OCI-LY3 (cell line): ENCODE measurements around the gene UBB.

Experiments
- EZH2phosphoT487 ChIP-seq: fragments of 200-600 bp; shearing (Covaris generic); IDR thresholded peaks from 2 replicates; pipeline ENCODE4 v1.6.1; 2018; ENCODE audit warnings: antibody characterized with exemption, mixed run types, low read depth
- TF ChIP-seq, protein P1 (sequence below): fragments of 200-600, 300-600 bp; sonication (generic); IDR thresholded peaks from 2 replicates; pipeline ENCODE4 v1.5.1; 2014; ENCODE audit warnings: antibody characterized with exemption, low read length, low read depth

GRCh38 chr17:16398270-16399267, 17.7 kb downstream of the UBB start:
- TF ChIP-seq, protein P1, sequence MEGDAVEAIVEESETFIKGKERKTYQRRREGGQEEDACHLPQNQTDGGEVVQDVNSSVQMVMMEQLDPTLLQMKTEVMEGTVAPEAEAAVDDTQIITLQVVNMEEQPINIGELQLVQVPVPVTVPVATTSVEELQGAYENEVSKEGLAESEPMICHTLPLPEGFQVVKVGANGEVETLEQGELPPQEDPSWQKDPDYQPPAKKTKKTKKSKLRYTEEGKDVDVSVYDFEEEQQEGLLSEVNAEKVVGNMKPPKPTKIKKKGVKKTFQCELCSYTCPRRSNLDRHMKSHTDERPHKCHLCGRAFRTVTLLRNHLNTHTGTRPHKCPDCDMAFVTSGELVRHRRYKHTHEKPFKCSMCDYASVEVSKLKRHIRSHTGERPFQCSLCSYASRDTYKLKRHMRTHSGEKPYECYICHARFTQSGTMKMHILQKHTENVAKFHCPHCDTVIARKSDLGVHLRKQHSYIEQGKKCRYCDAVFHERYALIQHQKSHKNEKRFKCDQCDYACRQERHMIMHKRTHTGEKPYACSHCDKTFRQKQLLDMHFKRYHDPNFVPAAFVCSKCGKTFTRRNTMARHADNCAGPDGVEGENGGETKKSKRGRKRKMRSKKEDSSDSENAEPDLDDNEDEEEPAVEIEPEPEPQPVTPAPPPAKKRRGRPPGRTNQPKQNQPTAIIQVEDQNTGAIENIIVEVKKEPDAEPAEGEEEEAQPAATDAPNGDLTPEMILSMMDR, result no peak
- TF ChIP-seq EZH2phosphoT487, result no peak
